H7 (cell line): ENCODE results near the gene TFEB. TPM values are rescaled to one million over a fixed set of nuclear protein-coding genes. Genes with fewer than 3 reads are reported as not detected.

ENCODE experiments used
- DNase-seq: peaks from one replicate; pipeline ENCODE4 v3.0.0; 2012
- H3K27me3 ChIP-seq: 2 replicates; pipeline ENCODE4 v1.6.0; 2011; ENCODE audit warnings: mild to moderate bottlenecking, low read length; ENCODE audit not compliant: control insufficient read depth, insufficient read depth
- H3K36me3 ChIP-seq: replicated peaks from 2 replicates; pipeline ENCODE4 v1.5.1; 2011; ENCODE audit warnings: low read length; ENCODE audit not compliant: control insufficient read depth, insufficient read depth
- H3K4me3 ChIP-seq: 2 replicates; pipeline ENCODE4 v1.5.1; 2011; ENCODE audit warnings: low read depth, mild to moderate bottlenecking, control low read depth, low read length, moderate library complexity; ENCODE audit not compliant: insufficient read depth
- total RNA-seq: library from RNA; depleted of rRNA; stranded (reverse); fragments of >200 nt; shearing (Covaris generic); gene quantifications from 2 replicates; pipeline ENCODE4 v1.2.3, GENCODE V29; 2014

Gene TFEB
- total RNA-seq, 1 experiment from 2014 or later: 1.4 TPM

GRCh38 chr6:41750374-41750773 lies 15.0 kb upstream of the TFEB start:
- DNase-seq: no peak
- Histone ChIP-seq H3K36me3 (no peaks in the 10 kb centered on the region), H3K27me3 (no peaks in the 10 kb centered on the region; the same call in 1 of the 2 replicates), H3K4me3 (no peak overlapping the region)

GRCh38 chr6:41748542-41748941 lies 13.1 kb upstream of the TFEB start:
- H3K27me3 ChIP-seq: no peaks in the 10 kb centered on the region; the same call in 1 of the 2 replicates

GRCh38 chr6:41748102-41748477 lies 12.7 kb upstream of the TFEB start:
- H3K4me3 ChIP-seq: no peak overlapping the region
- H3K36me3 ChIP-seq: no peaks in the 10 kb centered on the region
- no peak for DNase-seq
- H3K27me3 ChIP-seq: no peaks in the 10 kb centered on the region; the same call in 1 of the 2 replicates

More at GRCh38 chr6:41748542-41748941, 13.1 kb upstream of the TFEB start:
- H3K36me3 ChIP-seq: no peaks in the 10 kb centered on the region
- no peak overlapping the region for H3K4me3 ChIP-seq
- no peak for DNase-seq

- no peak for DNase-seq
- Histone ChIP-seq H3K27me3 (no peaks in the 10 kb centered on the region; the same call in 1 of the 2 replicates), H3K4me3 (no peak within 1 kb of the TSS), H3K36me3 (no peaks in the 10 kb centered on the region)
Measured at GRCh38 chr6:41747256-41748101, 12.1 kb upstream of the TFEB start, which contains the start of gene PGC. Gene PGC, minus strand, starts transcription at chr6:41747397. Its CDS starts 63 bp downstream, at chr6:41747334.

- Histone ChIP-seq H3K36me3 (no peaks in the 10 kb centered on the region), H3K27me3 (no peaks in the 10 kb centered on the region; the same call in 1 of the 2 replicates), H3K4me3 (no peak overlapping the region)
- no peak for DNase-seq
Measured at GRCh38 chr6:41746107-41746506, 10.7 kb upstream of the TFEB start.

GRCh38 chr6:41744236-41744787 lies 8.9 kb upstream of the TFEB start:
- H3K4me3 ChIP-seq: no peak overlapping the region
- DNase-seq: no peak
- no peaks in the 10 kb centered on the region for H3K27me3 ChIP-seq
- no peaks in the 10 kb centered on the region for H3K36me3 ChIP-seq

GRCh38 chr6:41743406-41744235 lies 8.2 kb upstream of the TFEB start:
- no peak for DNase-seq
- H3K36me3 ChIP-seq: no peaks in the 10 kb centered on the region
- H3K4me3 ChIP-seq: no peak overlapping the region
- no peaks in the 10 kb centered on the region for H3K27me3 ChIP-seq

- no peak for DNase-seq
- Histone ChIP-seq H3K4me3 (no peak overlapping the region), H3K36me3 (no peaks in the 10 kb centered on the region), H3K27me3 (no peaks in the 10 kb centered on the region)
Measured at GRCh38 chr6:41741625-41742490, 6.5 kb upstream of the TFEB start.

GRCh38 chr6:41740366-41741162 lies 5.2 kb upstream of the TFEB start:
- H3K4me3 ChIP-seq: no peak overlapping the region
- no peak for DNase-seq
- H3K27me3 ChIP-seq: no peaks in the 10 kb centered on the region
- H3K36me3 ChIP-seq: no peaks in the 10 kb centered on the region

- Histone ChIP-seq H3K36me3 (no peaks in the 10 kb centered on the region), H3K4me3 (no peak overlapping the region), H3K27me3 (peaks cover 4% of the 10 kb centered on the region; the same call in 1 of the 2 replicates)
- DNase-seq: no peak
Measured at GRCh38 chr6:41739041-41739440, 3.6 kb upstream of the TFEB start.

- Histone ChIP-seq H3K27me3 (peaks cover 16% of the 10 kb centered on the region), H3K36me3 (no peaks in the 10 kb centered on the region), H3K4me3 (no peak overlapping the region)
- no peak for DNase-seq
Measured at GRCh38 chr6:41737591-41738130, 2.3 kb upstream of the TFEB start.

- DNase-seq: no peak
- Histone ChIP-seq H3K27me3 (peaks cover 19% of the 10 kb centered on the region), H3K4me3 (no peak overlapping the region), H3K36me3 (no peaks in the 10 kb centered on the region)
Measured at GRCh38 chr6:41736800-41737555, 1.6 kb upstream of the TFEB start.
